Mucosa of gallbladder (tissue), 1 donor: ENCODE results near the gene BFSP2. TPM values are rescaled to one million over a fixed set of nuclear protein-coding genes. Genes with fewer than 3 reads are reported as not detected.
A peak's percentile ranks its signal among the peaks of the same experiment; 100 is the strongest.
"Not testable (repeated sequence)": the region's sequence is repeated elsewhere in the genome, so short reads cannot be mapped to it uniquely, and the experiment has no call there.

Experiments used
- DNase-seq: peaks from one replicate; pipeline ENCODE4 v3.0.0-alpha.2; 2020; ENCODE audit warnings: low spot score
- total RNA-seq: library from RNA; stranded (reverse); gene quantifications from one replicate; pipeline ENCODE4 v1.2.1, GENCODE V29; 2021
- donor health status: DM: no; HTN: no; CAD: no.

BFSP2 gene
- total RNA-seq, 1 donor from 2014 or later = not detected

DNA sequence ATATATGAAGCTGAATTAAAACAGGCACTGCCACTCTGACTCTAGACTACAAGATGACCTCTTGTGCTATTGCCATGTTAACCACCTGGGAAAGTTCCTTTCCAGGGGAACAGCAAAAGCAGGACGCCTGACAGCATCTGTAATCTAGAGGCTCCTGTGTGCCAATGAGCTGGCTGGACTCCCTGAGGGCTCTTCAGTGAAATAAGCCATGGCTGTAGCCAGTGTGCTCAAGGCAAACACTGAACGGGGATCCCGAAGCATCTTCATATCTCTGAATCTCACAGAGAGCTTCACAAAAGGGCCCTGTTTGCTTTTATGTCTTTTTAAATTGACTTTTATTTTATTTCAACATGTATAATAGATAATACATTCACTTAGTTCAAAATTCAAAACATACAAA, 57.2 kb downstream of the BFSP2 start:
- DNase-seq = no peak

DNA sequence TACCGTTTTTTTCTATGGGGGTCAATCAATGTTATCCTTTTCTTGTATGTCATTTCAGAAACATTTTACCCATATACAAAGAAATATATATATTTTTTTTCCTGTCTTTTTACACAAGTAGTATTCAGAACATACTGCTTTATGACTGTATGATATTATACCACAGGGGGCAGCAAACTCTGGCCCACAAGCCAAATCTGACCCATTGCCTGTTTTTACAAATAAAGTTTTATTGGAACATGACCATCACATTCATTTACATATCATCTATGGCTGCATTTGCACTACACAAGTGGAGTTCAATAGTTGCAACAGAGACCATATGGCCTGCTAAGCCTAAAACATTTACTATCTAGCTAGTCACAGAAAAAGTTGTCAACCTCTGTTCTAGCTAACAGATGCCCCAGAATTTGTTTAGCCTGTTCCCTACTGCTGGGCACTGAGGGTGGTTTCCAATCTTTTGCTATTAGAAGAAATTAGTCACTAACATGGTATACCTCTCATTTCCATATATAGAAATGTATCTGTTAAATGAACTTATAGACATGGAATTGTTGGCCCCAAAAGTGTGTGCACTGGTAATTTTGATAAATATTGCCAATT, 57.7 kb downstream of the BFSP2 start:
- DNase-seq = no peak

DNA sequence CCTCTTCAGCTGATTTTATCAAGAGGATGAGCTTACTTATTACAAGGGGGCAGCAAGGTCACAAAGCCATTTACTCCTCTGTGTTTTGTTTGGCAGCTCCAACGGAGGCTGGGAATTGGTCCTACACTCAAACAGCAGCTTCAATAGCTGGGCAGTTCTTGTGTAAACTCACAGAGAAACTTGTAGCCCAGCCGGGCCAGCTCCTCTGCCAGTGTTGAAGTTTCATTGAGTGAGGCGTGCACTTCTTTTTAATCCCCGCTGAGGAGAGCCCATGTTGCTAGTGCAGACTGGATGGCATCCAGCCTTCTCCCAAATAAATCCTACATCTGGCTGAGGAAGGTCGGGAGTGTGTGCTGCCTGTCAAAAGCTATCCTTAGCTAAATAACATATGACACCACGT, 59.5 kb downstream of the BFSP2 start:
- DNase-seq = no peak

DNA sequence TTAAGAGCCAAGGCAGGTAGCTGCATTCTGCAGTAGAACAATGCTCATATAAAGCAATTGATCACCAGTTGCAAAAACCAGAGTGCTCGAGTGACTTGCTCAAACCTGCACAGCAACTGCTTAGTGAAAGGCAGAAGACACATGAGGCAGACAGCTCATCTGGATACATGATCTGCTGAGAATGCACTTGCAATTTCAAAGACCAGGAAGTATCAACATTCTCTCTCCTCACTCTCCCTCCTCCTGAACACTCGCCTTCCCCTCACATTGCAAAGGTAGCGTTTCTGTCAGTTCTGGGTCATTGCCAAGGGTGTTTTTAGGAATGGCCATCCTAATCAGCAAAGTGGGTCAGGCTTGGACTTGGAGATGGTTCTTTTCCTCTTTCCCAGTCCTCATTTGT, 61.0 kb downstream of the BFSP2 start:
- DNase-seq = no peak

DNA sequence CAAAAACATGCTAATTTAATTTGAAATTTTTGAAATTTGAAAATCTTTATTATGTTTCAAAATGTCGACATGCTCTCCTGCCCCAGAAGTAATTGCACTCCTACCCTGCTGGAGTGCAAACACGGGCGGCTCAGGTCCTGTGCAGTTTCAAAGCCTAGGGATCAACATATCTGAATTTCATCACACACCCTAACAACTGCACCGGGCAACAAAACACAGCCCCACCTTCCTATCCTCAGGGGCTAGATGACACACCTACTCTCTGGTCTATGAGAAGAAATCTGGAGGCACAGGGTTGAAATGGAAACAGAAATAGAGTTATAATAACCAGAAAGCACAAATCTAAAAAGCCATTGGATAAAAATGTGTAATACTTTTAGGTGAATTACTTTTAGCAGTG, 61.4 kb downstream of the BFSP2 start:
- no peak for DNase-seq

DNA sequence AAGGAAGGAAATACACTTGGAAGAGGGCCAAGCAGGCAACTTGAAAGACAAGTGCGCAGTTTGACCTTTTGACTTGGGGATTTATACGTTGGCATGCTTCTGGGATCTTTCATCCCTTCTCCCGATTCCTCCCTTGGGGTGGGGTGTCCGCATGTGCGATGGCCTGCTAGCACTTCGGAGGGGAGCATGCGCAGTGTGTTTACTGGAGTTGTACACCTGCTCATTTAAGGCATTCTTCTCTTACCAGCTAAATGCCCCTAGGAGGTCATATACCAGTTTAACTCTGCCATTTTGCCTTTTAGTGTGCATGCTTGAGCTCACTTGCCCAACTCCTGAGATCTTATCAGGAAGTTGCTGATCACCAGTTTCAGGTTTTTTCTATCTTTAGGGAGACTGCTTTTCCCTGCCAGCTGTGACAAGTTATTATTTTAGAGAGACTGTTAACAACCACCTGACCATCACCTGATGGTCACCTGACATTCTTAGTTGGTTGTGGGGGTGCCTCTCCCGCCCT, 63.5 kb downstream of the BFSP2 start:
- no peak for DNase-seq

DNA sequence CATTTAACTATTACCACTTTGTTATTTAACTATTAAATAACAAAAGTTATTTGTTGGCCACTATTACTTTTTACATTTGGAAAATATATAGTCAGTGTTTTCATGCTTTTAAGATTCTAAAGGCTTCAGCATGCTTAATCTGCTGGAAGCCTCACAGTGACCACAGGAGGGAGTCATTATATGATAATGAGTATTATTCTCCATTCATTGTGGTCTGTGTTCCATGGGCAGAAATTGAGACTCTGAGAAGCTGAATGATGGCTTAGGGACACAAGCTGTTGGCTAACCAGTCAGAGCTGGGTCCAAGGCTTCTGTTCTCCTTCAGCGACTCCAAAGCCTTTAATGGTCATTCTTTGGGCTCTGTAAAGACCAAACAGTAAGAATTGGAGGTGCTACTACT, 64.7 kb downstream of the BFSP2 start:
- no peak for DNase-seq

DNA sequence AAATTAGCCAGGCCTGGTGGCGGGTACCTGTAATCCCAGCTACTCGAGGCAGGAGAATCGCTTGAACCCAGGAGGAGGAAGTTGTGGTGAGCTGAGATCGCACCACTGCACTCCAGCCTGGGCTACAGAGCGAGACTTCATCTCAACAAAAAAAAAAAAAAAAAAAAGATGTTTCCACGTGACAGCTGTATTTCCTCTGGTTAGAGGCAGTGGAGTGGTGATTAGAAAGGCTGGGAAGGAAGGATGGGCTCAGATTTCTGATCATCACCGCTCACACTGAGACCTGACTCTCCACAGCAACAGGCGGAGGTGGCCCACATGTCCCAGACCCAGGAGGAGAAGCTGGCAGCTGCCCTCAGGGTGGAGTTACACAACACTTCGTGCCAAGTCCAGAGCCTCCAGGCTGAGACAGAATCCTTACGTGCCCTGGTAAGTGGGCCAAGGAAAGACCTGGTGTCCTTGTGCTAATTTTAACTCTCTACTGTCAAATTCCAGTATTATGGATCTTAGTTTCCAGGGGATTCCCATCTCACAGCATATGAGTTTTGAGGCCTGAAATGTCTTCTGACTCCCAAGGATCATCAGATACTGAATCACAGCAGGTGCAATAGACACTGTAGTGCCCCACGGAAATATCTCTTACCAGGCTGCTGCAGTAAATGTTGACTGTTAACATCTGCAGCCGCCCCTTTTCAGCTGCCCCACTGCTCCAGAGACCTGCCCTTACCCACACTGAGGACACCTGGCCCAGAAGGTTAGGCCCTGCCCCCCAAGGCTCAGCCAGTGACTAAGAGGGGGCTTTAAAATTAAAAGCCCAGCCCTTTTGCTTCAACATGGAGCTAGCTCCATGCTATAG, 66.9 kb downstream of the BFSP2 start:
- DNase-seq = no peak

DNA sequence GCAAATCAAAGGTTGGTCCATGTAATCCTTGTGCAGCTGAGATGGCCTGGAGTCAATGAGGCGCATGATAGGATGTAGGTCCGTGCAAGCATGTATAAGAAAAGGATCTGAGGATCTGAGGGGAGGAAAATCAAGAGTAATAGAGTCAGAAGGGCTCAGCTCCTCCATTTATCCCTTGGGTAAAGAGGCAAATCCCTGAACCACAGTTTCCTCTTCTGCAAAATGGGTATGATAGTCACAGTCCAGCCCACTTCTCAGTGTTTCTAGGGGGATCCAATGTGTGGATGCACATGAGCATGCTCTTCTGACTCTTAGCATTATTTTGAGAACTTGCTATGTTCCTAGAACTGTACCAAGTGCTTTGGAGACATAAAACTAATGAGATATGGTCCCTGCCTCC, 67.9 kb downstream of the BFSP2 start:
- DNase-seq = no peak

DNA sequence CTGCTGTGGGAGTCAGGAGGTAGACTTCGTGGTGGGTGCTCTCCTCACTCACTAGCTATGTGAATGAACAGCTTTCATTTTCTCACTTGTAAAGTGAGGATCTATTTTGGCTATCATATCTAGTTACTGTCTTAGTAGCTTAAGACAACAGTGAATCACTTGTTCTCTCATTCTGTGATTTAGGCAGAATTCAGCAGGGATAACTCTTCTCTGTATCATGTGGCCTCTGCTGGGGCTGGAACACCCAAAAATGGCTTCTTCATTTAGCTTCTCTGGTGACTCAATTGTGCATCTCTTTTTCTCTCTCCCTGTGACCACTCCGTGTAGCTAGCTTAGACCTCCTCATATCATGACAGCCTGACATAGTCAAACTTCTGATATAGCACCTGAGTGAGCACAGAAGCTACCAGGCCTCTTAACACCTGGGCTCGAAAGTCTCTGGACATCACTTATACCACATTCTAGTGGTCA, 68.4 kb downstream of the BFSP2 start:
- DNase-seq = no peak

DNA sequence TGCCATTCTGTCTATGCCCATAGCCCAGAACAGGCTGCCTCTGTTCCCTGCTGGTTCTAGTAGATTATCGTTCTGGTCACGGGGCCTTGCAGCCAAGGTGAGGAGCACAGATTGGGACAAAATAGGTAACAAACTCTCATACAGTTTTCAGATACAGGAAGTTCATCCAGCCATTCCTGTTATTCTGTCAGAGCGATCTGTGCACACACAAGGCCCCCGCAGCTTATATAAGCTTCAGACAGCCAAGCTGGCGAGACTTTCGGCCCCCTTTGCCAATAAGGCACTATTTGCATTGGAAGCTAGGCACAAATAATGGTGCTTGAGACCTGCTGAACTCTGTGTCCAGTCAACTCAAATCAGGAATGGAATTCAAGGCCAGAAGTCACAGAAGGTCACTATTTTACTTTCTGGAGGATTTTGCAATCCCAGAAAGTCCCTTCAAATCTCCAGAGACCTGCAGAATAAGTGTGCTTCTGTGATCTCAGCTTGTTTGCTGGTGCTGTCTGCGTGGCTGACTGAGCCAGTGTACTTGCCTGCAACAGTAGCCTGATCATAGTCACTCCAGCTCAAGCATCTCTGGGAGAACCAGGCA, 69.4 kb downstream of the BFSP2 start:
- DNase-seq = no peak

DNA sequence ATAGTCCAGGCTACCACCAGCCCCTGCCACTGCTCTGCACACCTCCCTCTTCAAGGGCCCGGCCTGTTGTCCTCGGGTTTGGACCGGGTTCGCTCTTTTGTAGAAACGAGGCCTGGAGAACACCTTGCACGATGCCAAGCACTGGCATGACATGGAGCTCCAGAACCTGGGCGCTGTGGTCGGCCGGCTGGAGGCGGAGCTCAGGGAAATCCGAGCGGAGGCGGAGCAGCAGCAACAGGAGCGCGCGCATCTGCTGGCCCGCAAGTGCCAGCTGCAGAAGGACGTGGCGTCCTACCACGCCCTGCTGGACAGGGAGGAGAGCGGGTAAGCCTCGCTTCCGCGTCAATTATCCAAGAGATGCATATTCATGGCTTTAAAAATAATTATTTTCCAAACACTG, 72.4 kb downstream of the BFSP2 start:
- DNase-seq = no peak

DNA sequence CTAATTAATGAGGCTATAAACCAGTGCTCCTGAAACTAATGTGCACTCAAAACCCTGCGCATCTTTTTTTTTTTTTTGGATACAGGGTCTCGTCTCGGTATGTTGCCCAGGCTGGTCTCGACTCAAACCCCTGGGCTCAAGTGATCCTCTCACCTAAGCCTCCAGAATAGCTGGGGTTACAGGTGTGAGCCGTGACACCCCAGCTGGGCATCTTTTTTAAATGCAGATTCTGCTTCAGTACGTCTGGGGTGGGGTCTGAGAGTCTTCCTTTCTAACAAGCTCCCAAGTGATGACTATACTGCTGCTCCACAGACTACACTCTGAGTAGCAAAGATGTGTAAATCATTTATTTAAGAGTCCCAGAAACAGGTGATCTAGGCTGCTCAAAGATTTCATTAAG, 73.0 kb downstream of the BFSP2 start:
- DNase-seq = no peak

DNA sequence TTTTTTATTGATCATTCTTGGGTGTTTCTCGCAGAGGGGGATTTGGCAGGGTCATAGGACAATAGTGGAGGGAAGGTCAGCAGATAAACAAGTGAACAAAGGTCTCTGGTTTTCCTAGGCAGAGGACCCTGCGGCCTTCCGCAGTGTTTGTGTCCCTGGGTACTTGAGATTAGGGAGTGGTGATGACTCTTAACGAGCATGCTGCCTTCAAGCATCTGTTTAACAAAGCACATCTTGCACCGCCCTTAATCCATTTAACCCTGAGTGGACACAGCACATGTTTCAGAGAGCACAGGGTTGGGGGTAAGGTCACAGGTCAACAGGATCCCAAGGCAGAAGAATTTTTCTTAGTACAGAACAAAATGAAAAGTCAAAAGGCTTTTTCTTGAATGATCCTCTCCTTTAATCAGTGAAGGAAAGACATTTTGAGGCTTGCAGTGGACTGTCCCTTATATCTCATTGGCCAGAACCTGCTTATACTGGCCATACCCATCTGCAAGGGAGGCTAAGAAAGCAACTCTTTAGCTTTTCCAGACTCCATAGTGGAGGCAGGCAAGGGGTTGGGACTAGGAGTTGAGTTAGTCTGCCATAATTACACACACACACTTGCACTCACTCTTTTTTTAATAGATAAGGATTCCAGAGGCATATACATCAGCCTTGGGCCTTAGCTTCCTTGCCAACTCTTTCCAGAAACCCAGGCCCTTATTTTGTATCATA, 73.8 kb downstream of the BFSP2 start:
- not testable (repeated sequence) for DNase-seq

DNA sequence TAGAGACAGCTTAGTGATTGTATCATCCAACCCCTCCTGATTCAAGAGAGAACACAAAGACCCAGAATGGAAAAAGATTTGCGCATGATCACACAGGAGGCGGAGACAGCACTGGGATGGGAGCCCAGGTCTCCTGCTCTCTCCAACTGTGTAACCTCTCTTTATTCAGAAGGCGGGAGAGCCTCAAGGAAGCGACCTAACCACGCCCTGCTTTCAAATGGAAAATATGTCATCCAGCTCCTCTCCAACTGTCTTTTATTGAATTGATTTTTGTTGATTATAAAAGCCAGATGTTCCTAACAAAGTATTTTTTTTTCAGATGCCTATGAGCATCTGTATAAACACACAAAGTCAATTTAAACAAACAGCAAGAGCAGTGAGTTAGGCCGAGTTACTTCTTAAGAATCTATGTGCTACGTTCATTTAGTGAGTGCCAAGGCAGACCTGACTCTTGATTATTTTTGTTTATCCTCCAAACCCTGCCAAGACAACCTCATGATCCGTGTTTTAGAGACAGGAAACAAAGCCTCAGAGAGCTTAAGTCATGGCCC, 74.5 kb downstream of the BFSP2 start:
- DNase-seq = peak; percentile 57

DNA sequence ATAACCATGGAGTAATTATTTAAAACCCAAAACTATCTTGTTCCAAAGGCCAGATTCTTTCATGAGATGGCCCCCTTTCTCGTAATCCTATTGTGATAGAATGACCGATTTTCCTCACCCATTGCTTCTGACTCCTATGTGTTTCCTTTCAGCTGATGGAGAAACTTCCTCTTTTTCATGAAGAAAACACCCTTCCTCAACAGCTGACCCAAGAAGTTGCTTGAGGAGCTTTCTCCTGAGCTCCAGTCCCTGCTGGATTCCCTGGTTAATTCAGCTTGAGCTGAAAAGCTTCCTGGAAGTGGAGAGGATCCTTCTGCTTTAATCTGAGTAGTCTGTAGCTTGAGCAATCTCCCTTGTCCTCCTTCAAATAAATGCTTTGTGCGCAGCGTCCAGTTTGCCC, 75.0 kb downstream of the BFSP2 start:
- DNase-seq = no peak

DNA sequence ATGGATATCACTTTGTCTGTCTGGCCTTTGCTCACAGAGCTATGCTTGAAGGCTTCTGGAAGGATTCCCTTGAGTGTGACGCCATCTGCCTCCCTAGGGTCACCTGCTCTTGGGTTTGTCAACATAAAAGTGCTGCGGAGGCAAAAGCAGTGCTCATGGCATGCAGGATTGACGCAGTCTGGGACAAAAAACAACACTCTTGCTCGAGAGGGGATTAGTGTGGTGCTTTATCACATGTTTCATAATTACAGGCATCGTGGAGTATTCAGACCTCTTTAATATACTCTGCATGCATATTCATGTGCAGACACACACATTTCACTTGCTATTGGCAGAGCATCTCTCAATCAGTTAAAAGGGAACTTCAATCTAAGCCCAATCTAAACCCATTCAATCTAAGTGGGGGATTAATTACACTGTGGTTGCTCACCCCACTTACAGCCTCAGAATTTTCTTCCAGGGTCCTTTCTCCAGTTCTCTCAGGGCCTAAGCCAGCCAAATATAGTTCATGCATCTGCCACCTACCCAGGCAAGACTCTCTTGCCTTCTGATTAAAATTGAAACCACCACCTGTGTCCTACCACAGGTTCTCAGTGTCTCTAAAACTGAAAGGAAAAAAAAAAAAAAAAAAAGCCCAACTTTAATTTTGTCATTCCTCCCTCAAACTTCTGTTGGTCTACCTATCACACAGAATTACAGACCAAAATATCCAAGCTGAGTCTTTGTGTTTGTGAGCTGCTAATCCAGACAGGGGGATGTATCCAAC, 75.6 kb downstream of the BFSP2 start:
- no peak for DNase-seq

DNA sequence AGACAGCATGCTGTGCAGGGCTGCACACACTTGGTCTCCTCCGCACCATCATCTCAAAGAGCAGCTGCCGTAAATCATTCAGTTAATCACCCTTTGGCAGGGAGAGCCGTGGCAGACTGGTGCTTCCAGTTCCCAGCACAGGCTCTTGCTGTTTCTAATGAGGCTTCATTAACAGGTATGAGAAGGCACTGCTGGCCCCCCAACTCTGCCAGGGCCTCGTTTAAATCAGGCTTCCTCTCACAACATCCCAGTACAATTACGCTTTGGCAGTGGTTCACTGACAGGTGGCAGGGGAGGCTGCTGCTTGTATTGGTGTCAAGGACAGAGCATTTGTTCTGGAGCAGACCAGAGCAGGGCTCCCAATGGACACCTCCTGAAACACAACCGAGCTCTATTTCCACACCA, 77.1 kb downstream of the BFSP2 start:
- no peak for DNase-seq

DNA sequence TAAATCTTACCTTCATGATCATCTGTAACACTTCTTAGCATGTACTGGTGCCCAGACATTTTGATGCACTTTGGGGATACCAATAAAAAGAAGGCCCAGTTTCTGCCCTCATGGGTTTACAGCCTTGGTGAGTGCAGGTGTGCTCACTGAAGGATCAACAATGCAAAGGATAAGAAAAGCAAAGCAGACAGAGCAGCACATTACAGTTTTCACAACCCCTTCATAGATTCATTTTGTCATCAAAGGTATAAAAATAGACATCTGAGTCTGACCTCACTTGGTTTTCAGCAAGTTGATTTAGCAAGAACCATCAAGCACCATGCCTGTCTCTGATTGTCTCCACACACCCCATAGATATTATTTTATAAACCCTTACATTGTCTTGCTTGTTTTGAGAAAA, 77.6 kb downstream of the BFSP2 start:
- DNase-seq = no peak

DNA sequence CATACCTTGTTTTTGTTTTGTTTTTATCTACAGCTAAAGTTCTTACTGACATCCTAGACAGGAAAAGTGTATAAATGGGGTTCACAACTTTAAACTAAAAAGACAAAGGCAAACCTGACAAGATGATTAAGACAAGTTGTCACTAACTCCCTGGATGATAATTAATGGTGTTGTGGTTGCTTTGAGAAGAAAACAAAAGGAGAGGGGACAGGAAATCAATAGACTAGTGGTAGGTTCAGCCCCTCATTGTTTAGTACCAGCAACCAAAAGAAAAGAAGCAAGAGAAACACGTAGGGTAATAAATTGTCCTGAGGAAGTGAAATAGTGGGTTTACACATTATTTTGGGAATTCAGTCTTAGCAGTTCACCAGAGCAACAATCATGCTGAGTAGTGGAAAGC, 78.8 kb downstream of the BFSP2 start:
- no peak for DNase-seq

DNA sequence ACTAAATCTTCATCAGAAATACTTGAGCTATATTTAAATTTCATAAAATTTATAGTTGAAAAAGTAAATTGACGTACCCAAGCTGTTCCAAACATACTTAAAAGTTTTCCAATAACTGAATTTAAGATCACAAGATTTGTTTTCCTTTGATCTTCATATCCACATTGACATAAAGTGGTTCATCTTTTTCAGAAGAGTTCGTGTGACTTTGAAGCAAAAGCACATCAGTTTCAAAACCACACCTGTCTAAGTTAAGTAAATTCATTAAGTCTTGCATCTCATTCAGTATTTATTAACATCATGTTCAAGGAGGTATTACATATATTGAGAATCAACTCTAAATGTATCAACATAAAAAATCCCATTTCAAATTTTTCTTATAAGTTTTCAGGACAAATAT, 79.5 kb downstream of the BFSP2 start:
- DNase-seq = no peak
